Tibial artery (tissue), 4 donors: ENCODE data around the gene RSPH1.

Source experiments
- DNase-seq, 2 donors: peaks; one replicate each; pipeline ENCODE4 v3.0.0-alpha.2; 2019
- H3K27ac ChIP-seq, 2 donors: fragments of 200-600 bp; sonication (generic) in 1 of 2; 1 replicate in 1 of 2; 2 replicates in 1 of 2; pipeline ENCODE4 v1.5.1; 2018 to 2019; ENCODE audit warnings: mild to moderate bottlenecking in 1 of 2
- H3K27me3 ChIP-seq, 2 donors: fragments of 200-600 bp; sonication (generic) in 1 of 2; one replicate each; pipeline versions ENCODE4 v1.5.1 to v1.6.0; 2016 to 2019
- H3K36me3 ChIP-seq, 3 donors: fragments of 200-600 bp; sonication (generic) in 2 of 3; one replicate each; pipeline ENCODE4 v1.5.1; 2016 to 2019; ENCODE audit warnings: mild to moderate bottlenecking in 2 of 3
- H3K4me1 ChIP-seq, 4 donors: fragments of 200-600 bp; sonication (generic) in 2 of 4; 1 replicate in 3 of 4; 2 replicates in 1 of 4; pipeline ENCODE4 v1.5.1; 2016 to 2019
- H3K4me3 ChIP-seq, 2 donors: fragments of 200-600 bp; sonication (generic) in 1 of 2; 1 replicate in 1 of 2; 2 replicates in 1 of 2; pipeline ENCODE4 v1.5.1; 2018 to 2019; ENCODE audit warnings: mild to moderate bottlenecking in 2 of 2
- H3K9me3 ChIP-seq, 3 donors: fragments of 200-600 bp; sonication (generic) in 1 of 3; one replicate each; pipeline ENCODE4 v1.5.1; 2016 to 2019
- intact Hi-C: fragments of 100-400 bp; cut with DNase I; formaldehyde crosslinking; loops from one replicate; pipeline ENCODE4 v1.15.0; 2023; ENCODE audit warnings: low total_unique reads
- TF ChIP-seq, protein P1 (sequence below), 2 experiments: fragments of 200-600 bp in 1 of 2; fragments of 450-650 bp in 1 of 2; IDR thresholded peaks; one replicate each; pipeline ENCODE4 v1.5.1; 2017 to 2019; ENCODE audit warnings: antibody characterized with exemption in 2 of 2, mild to moderate bottlenecking in 1 of 2, moderate library complexity in 1 of 2

Gene RSPH1

DNA sequence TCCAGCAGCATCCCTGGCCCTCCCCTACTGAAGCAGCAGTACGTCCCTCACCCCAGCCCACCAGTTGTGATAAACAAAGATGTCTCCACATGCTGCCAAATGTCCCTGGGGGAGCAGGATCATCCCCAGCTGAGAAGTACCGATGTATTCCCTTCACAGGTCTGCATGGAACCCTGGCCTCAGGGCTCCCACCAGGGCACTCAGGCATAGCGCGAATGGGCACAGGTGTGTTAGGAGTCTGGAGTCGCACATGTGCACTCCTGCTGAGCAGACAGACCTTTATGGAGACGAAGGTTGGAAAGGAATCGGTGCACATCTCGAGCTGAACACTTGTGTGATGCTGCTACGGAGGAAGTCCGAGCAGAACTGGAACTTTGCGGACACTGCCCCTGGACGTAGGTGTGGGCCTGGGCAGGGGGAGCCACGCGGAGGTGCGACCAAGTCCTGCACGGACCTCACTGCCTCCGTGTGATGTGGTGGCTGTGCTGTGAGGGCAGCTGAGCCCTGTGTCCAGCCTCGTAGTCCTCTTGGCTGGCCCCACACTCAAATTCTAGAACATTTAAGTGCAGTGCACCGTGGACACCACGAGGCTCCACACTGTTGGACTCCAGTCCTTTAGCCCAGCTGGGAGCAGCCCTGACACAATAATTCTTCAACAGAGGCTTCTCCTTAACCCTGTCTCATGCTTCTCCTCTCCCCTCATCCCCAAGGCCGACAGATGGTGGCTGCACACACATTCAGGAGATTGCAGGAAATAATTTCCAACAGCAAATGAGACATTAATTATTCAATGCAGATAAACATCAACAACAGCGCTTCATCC is 43.4 kb downstream of the RSPH1 start:
- H3K4me3 ChIP-seq: no peak overlapping the region
- H3K4me1 ChIP-seq: no peaks in the 10 kb centered on the region
- TF ChIP-seq, protein P1, sequence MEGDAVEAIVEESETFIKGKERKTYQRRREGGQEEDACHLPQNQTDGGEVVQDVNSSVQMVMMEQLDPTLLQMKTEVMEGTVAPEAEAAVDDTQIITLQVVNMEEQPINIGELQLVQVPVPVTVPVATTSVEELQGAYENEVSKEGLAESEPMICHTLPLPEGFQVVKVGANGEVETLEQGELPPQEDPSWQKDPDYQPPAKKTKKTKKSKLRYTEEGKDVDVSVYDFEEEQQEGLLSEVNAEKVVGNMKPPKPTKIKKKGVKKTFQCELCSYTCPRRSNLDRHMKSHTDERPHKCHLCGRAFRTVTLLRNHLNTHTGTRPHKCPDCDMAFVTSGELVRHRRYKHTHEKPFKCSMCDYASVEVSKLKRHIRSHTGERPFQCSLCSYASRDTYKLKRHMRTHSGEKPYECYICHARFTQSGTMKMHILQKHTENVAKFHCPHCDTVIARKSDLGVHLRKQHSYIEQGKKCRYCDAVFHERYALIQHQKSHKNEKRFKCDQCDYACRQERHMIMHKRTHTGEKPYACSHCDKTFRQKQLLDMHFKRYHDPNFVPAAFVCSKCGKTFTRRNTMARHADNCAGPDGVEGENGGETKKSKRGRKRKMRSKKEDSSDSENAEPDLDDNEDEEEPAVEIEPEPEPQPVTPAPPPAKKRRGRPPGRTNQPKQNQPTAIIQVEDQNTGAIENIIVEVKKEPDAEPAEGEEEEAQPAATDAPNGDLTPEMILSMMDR (IDR thresholded peaks at IDR 0.05): no peak
- no peak overlapping the region for H3K27ac ChIP-seq
- H3K36me3 ChIP-seq: no peaks in the 10 kb centered on the region
- no peak for DNase-seq
- H3K27me3 ChIP-seq: peaks cover 0 to 51% of the 10 kb centered on the region in 2 donors
- no peaks in the 10 kb centered on the region for H3K9me3 ChIP-seq
- intact Hi-C loops: no loop called here

DNA sequence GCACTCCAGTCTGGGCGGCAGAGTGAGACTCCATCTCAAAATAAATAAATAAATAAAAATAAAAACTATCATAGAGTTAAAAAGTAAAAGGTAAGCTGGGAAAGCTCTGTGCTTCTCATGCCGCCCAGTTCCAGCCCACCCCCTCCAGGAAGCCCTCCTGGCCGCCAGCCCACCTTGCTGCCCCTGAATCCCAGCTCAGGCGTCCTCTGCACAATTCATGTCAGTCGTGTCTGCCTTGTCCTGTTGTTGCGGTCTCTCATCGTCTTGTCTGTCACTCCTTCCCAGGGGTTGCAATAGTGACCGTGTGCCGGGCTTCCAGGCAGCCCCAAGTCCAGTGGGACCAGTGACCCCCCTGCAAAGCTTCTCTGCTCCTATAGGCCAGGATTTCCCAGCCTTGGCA is 44.1 kb downstream of the RSPH1 start:
- no peak for DNase-seq
- H3K36me3 ChIP-seq: no peaks in the 10 kb centered on the region
- intact Hi-C loops: no loop called here
- H3K4me1 ChIP-seq: no peaks in the 10 kb centered on the region
- TF ChIP-seq, protein P1 (IDR thresholded peaks at IDR 0.05): no peak
- H3K27ac ChIP-seq: no peak overlapping the region
- no peak overlapping the region for H3K4me3 ChIP-seq
- no peaks in the 10 kb centered on the region for H3K9me3 ChIP-seq
- peaks cover 0 to 46% of the 10 kb centered on the region in 2 donors for H3K27me3 ChIP-seq

DNA sequence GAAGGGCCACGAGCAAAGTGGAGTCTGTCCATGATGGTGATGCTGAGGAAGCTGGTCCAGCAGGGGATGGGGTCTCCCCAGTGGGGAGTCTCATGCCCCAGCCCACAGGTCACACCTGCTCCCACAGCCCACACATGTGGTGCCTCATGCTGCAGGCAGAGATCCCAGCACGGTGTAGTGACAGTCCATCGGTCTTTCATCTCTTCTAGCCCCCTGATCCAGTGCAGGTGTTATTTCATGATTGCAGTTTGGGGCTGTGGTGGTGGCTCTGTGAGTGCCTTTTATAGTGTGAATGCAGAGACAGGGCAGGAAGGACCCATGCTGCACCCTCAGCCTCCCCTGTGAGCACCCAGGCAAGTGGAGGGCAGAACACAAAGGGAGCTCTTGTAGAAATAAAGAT is 47.3 kb downstream of the RSPH1 start:
- Histone ChIP-seq H3K36me3 (no peaks in the 10 kb centered on the region), H3K4me3 (no peak overlapping the region), H3K27me3 (peaks cover 0 to 34% of the 10 kb centered on the region in 2 donors), H3K4me1 (no peaks in the 10 kb centered on the region), H3K27ac (no peak overlapping the region), H3K9me3 (no peaks in the 10 kb centered on the region)
- no peak for DNase-seq
- TF ChIP-seq, protein P1 (IDR thresholded peaks at IDR 0.05): no peak
- intact Hi-C loops: no loop called here

DNA sequence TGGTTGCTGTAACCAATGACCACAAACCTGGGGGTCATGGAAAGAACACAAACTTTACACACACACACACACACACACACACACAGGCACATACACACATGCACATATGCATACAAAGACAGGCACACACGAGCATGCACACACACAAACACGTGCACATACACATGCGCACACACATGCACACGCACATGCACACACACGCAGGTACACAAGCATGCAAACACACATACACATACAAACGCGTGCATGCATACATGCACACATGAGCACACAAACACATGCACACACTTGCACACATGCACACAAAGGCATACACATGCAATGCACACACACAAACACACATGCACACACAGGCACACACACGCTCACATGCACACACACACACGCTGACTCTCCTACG is 48.3 kb downstream of the RSPH1 start:
- Histone ChIP-seq H3K36me3 (no peaks in the 10 kb centered on the region), H3K4me3 (no peak overlapping the region), H3K9me3 (no peaks in the 10 kb centered on the region), H3K27ac (no peak overlapping the region), H3K27me3 (peaks cover 0 to 24% of the 10 kb centered on the region in 2 donors), H3K4me1 (no peaks in the 10 kb centered on the region)
- TF ChIP-seq, protein P1 (IDR thresholded peaks at IDR 0.05): no peak
- no peak for DNase-seq
- intact Hi-C loops: no loop called here

DNA sequence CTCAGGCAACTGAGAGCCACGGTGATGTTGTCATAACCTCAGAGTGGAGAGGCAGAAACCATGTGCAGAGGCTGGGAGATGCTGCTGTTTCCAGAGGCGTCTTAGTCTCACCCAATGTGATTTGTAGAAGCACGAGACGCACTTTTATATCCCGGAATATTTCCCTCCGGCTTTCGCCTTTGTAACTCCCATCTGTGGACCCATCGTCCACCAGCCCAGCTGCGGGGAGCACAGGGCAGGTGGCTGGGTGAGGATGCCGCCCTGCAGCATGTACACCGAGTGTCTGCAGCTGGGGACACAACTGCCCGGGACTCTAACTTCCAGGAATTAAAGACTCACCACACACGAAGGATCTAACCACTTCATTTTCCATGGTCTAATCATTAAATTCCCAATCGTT is 48.8 kb downstream of the RSPH1 start:
- DNase-seq: no peak
- H3K27ac ChIP-seq: no peak overlapping the region
- H3K4me1 ChIP-seq: no peaks in the 10 kb centered on the region
- H3K4me3 ChIP-seq: no peak overlapping the region
- no peaks in the 10 kb centered on the region for H3K36me3 ChIP-seq
- intact Hi-C loops: no loop called here
- TF ChIP-seq, protein P1 (IDR thresholded peaks at IDR 0.05): no peak
- peaks cover 0 to 19% of the 10 kb centered on the region in 2 donors for H3K27me3 ChIP-seq
- H3K9me3 ChIP-seq: no peaks in the 10 kb centered on the region
